Cardiac septum (tissue), 1 donor: ENCODE measurements around the gene ATP2A3. TPM values are rescaled to one million over a fixed set of nuclear protein-coding genes. Genes with fewer than 3 reads are reported as not detected.
"Not testable (repeated sequence)": the region's sequence is repeated elsewhere in the genome, so short reads cannot be mapped to it uniquely, and the experiment has no call there.

Source experiments
- DNase-seq: peaks from one replicate; pipeline ENCODE4 v3.0.0-alpha.2; 2020; ENCODE audit warnings: low spot score
- intact Hi-C: fragments of 100-400 bp; cut with DNase I; formaldehyde crosslinking; loops from one replicate; pipeline ENCODE4 v1.14.0; 2022
- total RNA-seq: library from RNA; stranded (reverse); fragmentation: NEBNext Ultra II Directional; extraction: Animal tissue kit (Norgen Biotek cat#: 25700); gene quantifications from one replicate; pipeline ENCODE4 v1.2.1, GENCODE V29; 2021
- donor health status: DM: no; HTN: no; CAD: no.

Gene ATP2A3
- total RNA-seq, 1 donor from 2014 or later = 8.9 TPM

DNA sequence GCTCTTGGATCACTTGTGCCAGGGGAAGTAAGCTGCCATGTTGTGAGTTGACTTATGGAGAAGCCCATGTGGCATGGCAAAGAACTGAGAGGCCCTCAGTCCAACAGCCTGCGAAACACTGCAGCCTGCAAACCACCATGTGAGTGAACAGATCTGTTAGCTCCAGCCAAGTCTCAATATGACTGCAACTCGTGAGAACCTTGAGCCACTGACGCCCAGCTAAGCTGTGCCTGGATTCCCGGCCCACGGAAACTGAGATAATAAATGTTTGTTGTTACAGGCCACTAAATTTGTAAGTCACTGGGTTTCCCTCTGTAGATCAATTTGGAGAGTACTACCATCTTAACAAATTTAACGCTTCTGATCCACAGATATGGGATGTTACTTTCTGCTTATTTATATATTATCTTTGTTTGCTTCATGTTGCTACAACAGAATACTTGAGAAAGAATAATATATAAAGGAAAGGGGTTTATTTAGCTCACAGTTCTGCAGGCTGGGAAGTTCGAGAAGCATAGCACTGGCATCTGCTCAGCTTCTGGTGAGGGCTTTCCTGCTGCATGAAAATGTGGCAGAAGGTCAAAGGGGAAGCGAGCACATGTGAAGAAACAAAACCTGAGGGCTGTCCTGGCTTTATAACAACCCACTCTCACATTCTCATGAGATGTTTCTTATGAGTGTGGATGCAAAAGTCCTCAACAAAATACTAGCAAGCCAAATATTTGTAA lies 29.4 kb upstream of the ATP2A3 start:
- intact Hi-C loops = no loop called here
- DNase-seq = no peak

DNA sequence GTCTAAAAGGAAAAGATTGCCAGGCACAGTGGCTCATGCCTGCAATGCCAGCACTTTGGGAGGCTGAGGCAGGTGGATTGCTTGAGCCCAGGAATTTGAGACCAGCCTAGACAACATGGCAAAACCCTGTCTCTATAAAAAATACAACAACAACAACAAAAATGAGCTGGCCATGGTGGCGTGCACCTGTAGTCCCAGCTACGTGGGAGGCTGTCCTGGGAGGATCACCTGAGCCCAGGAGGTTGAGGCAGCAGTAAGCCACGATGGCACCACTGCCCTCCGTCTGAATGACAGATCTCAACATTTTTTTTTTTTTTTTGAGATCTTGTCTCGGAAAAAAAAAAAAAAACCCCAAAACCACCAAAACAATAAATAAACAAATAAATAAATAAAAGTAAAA lies 28.1 kb upstream of the ATP2A3 start:
- no peak for DNase-seq
- intact Hi-C loops = no loop called here

DNA sequence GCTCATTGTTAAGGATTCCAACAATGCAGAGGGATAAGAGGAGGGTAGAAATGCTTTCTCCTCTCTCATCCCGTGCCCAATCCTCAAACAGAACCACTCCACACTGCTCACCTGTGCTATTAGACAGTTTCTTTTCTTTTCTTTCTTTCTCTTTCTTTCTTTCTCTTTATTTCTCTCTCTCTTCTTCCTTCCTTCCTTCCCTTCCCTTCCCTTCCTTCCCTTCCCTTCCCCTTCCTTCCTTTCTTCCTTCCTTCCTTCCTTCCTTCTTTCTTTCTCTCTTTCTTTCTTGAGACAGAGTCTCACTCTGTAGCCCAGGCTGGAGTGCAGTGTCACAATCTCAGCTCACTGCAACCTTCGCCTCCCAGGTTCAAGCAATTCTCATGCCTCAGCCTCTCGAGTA lies 27.5 kb upstream of the ATP2A3 start:
- DNase-seq, intact Hi-C loops: not testable (repeated sequence)

DNA sequence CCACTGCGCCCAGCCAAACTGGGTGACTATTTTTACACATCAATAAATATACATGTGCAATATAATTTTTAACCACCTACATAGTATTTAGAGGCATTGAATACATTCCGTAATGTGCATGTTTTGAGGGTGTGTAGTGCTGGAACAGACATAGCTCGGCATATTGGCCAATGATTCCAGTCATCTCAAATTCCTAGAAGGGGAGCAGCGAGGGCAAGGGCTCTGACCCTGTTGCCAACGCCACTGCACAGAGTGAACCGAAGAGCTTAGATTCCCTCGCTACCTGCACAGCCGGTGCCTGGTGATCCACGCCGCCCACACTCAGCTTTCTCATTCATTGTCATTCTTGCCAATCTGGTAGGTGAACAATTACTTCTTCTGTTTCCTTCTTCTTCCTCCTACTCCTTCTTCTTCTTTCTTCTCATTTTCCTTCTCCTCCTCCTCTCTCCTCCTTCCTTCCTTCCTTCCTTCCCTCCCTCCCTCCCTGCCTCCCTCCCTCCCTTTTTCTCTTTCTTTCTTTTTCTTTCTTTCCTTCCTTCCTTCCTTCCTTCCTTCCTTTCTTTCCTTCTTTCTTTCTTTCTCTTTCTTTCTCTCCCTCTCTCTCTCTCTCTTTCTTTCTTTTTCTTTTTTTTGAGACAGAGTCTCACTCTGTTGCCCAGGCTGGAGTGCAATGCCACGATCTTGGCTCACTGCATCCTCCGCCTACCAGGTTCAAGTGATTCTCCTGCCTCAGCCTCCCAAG lies 26.3 kb upstream of the ATP2A3 start:
- no peak for DNase-seq
- intact Hi-C loops = no loop called here

DNA sequence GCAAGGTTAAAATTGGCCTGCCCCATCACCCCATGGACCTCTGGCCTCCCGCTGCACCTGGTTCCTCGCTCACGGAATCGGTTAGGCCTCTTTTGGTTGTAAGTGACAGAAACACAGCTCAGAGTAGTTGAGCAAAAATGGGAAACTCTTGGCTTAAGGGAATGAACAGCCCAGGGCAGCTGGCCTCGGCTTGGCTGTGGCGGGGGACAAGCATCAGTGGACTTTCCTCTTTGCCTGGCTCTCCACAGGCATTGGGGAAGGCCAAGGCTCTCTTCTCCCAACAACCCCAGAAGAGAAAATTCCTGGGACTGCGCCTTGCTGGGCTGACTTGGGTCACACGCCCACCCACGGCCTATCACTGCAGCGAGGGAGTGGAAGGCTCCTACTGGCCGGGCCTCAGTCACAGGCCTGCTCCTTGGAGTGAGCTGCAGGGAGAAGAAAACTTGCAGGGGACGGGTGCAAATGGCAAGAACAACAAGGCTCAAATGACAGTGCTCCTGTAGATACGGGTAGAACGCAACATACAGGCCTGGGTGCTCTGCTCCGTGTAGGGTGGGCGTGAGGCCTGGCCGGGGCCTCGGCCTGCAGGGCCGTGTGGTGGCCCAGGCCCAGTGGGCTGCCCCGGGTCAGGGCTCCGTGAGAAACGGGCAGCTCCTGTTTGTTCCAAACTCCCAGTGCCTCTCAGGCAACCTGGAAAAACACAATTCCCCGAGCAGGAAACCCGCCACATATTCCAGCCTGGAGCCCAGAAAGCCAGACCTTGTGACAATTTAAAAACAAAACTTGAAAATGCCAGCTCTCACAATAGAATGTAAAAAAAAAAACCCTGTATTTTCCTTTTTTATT lies 25.0 kb upstream of the ATP2A3 start:
- no peak for DNase-seq
- intact Hi-C loops = no loop called here

DNA sequence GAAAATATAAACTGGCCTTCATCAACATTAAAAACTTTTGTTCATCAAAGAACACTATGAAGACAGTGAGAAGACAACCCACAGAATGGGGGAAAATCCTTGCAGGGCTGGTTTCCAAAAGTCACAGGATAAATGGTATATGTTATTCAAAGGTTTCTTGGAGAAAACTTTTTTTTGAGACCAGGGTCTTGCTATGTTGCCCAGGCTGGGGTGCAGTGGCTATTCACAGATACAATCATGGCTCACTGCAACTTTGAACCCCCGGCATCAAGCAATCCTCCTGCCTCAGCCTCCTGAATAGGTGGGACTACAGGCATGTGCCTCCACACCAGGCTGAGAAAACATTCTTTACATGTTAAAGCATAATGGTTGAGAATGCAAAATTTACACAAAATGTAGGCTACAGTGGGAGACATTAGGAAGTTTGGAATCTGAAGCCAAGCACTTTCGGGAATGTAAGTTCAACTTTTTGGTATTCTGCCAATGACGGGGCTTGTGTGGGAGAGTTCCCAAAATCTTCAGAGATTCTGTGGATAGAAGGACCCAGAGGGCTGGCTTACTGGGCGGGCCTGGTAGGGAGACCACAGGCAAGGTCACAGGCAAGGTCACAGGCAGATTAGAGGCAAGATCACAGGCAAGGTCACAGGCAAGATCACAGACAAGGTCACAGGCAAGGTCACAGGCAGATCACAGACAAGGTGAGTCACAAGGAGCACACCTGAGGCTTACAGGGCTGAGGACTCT lies 24.2 kb upstream of the ATP2A3 start:
- intact Hi-C loops = no loop called here
- DNase-seq = no peak

DNA sequence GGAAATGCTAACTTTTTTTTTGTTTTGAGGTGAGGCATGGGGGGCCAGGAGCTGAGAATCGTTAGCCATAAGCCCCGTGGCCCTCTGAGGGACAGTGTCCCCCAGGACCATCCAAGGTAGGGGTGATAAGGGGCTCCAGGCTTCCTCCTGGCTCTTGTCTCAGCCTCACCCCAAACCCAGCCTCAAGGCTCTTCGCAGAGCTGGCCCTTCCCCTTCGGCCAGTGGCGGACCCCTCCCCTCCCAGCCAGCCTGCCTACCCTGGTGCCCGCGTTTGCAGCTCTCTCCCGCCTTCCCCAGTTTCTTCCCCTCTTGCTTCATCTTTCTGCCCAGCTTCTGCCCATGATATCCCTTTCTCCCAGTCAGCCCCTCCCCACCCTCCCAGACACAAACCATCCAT lies 22.7 kb upstream of the ATP2A3 start:
- DNase-seq = no peak
- intact Hi-C loops = no loop called here

DNA sequence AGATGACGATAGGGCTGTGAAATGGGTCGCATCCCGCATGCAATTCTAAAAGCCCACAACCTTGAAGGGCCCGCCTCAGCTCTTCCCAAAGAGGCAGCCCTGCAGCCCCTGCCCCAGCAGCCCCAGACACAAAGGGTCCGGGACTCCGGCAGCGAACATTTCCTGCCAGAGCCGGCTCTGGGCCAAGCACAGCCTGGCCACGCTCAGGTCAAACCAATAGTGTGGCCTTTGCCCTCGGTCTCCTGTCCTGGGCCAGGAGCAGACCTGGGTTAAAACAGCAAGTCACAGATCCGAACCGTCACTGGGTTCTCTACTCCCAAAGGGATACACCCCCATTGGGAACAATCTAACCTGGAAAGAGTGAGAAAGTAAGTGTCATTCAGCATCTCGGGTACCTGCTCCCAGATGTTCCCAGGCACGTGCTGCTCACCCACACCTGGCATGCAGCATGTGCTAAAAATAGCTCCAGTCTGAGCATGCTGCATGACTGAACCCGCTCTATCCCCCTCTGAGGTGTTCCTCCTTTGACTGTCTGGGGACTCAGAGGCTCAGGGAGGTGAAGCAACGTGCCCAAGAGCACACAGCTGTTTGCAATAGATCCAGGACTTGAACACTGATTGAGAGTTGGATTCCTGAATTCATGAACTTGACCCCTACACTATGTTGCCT lies 22.2 kb upstream of the ATP2A3 start:
- intact Hi-C loops = no loop called here
- no peak for DNase-seq

DNA sequence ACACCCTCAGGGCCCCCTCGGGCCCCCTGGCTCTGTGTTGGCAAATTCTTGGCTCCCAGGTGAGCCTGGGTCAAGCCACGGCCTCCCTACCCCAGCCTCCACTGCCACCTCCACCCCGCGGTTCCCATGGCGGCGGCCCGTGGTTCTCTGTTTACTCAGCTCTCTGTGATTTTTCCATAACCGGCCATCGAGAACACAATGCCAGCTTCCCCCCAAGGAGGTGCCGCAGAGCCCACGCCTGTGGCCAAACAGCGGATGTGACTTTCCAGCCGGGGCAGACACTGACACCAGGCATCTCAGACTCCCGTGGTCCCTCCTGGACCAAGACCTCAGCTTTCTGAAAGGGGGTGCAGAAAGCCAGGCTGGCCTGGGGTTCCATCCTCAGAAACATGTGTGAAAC lies 21.6 kb upstream of the ATP2A3 start:
- intact Hi-C loops = no loop called here
- DNase-seq = no peak

DNA sequence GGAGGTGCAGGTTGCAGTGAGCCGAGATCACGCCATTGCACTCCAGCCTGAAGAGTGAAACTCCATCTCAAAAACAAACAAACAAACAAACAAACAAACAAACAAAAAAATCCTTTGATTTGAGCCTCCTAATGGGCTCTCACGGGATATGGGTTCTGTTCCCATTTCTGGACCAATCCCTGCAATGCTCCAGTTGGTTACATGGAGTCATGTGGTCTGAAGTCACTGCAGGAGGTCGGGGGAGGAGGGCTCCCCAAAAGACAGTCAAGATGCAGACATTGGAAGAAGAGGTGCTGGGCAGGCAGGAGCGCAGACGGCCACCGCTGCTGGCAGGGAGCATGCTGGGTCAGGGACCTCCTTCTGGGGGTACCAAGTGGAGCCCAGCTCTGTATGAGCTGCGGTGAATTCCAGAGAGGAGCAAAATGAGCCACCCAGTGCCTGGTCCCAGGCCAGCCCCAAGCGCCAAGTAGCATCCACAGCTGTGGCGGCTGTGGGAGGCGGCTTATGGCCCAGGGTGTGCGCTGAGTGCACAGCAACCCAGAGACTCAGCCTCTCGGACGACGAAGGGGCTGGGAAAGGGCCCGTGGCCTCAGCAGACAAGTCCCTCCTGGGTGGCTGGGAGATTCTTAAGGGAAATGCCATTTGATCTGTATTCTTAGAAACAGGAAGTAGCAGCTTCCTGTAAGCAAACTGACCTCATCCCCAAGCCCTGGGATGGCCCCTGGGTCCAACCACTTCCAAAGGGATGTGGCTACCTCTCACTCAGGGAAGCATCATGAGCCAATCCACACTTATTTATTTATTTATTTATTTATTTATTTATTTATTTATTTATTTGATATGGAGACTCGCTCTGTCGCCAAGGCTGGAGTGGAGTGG lies 19.6 kb upstream of the ATP2A3 start:
- no peak for DNase-seq
- intact Hi-C loops = no loop called here

DNA sequence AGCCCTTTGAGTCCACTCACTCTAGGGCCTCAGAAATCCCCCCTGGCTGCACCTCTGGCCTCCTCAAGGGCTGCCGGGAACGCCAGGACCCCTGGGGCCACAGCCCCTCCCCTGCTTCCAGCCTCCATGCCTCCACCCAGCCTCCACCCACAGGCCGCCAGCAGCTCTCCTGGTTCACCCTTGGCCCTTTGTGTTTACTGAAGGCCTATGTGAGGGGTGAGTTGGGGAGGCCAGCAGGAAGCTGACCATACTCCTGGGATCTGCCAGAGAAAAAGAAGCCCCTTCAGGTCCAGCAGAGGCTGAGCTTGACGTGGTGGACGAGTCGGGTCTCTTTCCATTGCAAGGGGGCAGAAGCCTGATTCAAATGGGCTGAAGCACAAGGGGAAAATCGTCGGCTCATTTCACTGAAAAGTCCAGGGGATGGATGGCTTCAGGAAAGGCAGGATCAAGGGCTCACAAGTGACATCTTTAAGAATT lies 18.3 kb upstream of the ATP2A3 start:
- intact Hi-C loops = no loop called here
- no peak for DNase-seq

DNA sequence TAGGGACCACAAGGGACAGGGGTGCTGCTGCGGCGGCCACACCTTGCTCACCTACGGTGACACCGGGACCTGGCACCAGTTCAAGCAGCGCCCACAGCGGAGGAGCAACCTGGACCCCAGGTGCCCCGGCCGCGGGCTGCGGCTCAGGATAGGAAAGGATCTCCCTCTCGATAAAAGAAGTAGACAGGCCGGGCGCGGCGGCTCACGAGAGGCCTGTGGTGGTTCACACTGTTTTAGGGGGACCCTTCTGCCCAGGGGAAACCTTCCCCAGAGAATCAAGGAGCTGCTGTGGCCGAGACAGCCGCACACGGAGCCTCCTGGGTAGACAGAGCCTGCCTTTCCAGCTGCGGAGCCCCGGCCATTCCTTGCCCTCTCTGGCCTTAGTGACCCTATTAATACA lies 17.9 kb upstream of the ATP2A3 start:
- no peak for DNase-seq
- intact Hi-C loops = no loop called here

DNA sequence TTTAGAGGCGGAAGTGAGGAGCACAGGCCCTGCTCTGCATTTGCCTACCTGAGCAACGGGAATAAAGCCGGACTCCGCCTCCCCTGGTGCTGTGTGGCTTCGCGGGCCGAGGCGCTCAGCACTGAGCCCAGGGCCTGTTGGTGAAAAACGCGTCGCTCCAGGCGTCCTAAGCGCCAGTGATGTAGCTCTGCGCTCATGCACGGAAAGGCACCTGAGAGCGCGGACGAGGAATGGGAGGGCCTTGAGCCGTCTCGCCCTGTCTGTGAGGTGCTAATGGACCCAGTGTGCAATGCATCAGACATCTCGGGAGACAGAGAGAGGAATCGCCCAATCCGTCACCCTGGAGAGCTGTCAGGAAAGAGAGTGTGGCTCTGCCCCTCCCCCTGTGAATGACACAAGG lies 17.2 kb upstream of the ATP2A3 start:
- DNase-seq = no peak
- intact Hi-C loops = no loop called here

DNA sequence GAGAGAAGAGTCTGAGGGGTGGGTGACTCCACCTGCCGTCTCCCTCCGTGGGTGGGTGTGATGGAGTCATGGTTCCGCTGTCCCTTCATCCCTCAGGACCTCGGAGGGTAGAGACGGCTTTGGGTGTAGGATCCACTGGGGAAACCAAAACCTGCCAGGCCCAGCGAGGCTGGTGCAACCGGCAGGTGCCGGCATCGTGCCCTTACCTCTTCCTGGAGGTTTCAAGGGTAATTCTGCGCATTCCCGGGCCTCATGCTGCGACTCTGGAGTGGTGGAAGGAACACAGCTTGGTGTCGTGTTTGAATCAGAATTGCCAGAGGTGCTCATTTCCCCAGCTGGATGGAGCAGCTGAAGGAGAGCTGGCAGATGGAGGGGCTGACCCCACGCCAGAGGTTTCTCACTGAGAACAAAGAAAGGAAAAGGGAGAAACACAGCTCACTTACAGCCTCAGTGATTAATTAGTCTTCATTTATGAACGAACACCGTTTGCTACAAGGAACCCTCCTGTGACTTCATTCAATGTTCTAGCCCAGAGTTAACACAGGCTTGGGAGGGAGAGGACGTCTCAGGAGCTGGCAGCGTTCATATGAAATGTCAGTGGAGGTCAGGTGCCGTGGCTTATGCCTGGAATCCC lies 16.3 kb upstream of the ATP2A3 start:
- DNase-seq = no peak
- intact Hi-C loops = no loop called here

DNA sequence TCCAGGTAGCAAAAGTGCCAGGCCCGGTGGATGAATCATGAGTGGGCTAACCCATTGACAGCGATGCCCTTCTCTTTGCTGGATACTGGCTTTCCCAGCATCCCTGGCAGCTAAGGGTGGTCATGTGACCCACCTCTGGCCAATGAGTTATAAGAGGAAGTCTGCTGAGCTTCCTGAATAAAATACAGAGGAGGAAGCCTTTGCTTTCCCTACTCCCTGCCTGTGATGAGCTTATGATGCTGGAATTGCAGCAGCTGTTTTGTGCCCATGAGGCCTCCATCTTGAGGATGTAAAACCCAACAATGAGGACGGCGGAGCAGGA lies 15.0 kb upstream of the ATP2A3 start:
- DNase-seq = no peak

DNA sequence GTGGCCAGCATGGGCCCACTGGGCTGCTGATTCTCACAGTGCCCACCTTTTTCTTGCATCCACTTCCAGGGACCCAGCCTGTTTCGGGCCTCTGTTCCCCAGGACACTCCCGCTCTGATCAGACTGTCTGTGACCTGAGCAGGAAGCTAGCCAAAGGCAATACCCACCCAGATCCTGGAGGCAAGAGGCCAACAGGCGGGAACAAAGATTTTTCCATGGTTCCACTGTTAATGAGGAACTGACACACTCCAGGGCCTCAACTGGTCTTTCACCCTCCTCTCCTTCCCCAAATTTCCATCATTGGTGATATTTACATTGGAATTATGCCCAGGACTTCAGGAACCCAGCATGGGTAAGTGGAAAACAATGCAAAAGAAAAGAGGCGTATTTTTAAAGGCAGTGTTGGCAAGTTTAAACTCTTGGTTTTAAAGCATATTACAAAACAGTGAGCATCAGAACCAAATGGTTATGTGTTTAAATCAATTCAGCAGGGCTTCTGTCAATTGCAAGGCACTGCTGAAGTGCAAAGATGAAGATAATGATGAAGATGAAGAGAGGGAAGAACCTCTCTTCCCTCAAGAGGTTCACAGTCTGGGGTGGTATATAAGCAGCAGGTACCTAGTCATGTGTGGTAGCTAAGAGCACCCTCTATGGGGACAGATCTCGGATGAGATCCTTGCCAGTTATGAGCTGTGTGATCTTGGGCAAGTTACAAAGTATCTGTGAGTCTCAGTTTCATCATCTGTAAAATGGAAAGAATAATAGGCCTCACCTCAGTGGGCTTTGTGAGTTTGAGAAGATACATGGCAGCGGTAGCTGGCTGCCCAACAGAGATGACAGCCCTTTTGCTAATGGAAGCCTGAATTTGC lies 14.4 kb upstream of the ATP2A3 start:
- DNase-seq = no peak
- intact Hi-C loops = loop anchor here (5.0 kb wide), 1 partner anchor 61 kb away; the partner anchor contains the start of gene P2RX1

More for the DNA sequence above, 15.0 kb upstream of the ATP2A3 start:
- intact Hi-C loops = loop anchor here (5.0 kb wide), 1 partner anchor 62 kb away; the partner anchor contains the start of gene P2RX1

DNA sequence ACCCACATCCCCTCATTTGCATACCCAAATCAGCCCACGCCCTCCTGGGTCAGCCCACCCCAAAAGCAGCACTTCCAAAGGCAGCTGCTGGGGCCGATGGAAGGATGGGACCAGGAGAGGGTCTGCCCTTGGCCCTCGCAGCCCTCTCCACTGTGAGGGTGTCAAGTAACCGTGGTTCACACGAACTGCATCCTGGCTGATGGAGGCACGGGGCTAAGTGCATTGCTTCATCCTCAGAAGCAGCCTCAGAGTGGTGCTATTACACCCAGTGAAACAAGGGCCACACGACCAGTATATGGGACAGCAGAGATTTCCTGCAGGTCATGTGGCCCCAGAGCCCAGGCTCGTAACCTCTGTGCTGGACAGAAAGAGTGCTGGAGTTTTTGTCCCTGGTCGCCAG lies 13.2 kb upstream of the ATP2A3 start:
- DNase-seq = no peak
- intact Hi-C loops = loop anchor here (5.0 kb wide), 1 partner anchor 60 kb away; the partner anchor contains the start of gene P2RX1
